Brain microvascular endothelial cell (primary cell): ENCODE results near the gene KDM1B.
"Not testable (repeated sequence)": the region's sequence is repeated elsewhere in the genome, so short reads cannot be mapped to it uniquely, and the experiment has no call there.

Source experiments
- DNase-seq: peaks from one replicate; pipeline ENCODE4 v3.0.0-alpha.2; 2020
- H3K27ac ChIP-seq: fragments of 250-450 bp; sonication (Bioruptor Pico); 2 replicates; pipeline ENCODE4 v1.5.1; 2020; ENCODE audit warnings: mild to moderate bottlenecking, moderate library complexity
- H3K27me3 ChIP-seq: fragments of 250-450 bp; sonication (Bioruptor Pico); replicated peaks from 2 replicates; pipeline ENCODE4 v1.5.1; 2020; ENCODE audit warnings: mild to moderate bottlenecking
- H3K36me3 ChIP-seq: fragments of 250-450 bp; sonication (Bioruptor Pico); replicated peaks from 2 replicates; pipeline ENCODE4 v1.5.1; 2020; ENCODE audit warnings: mild to moderate bottlenecking
- H3K4me3 ChIP-seq: 2 replicates; pipeline ENCODE4 v1.5.1; 2011; ENCODE audit warnings: low read depth, mild to moderate bottlenecking, control low read depth, low read length, moderate library complexity
- CTCF ChIP-seq: IDR thresholded peaks from 2 replicates; pipeline ENCODE4 v1.5.1; 2011; ENCODE audit warnings: low read depth, mild to moderate bottlenecking, moderate library complexity, low read length, control low read depth, inconsistent platforms; ENCODE audit errors: missing control alignments
- in situ Hi-C: cut with HindIII; loops from 2 replicates; pipeline ENCODE4 v1.10.0; 2017; ENCODE audit warnings: low sequenced_read_pairs, low pct_ligation_motif_present

The KDM1B gene

GRCh38 chr6:18203786-18204185 is 48.6 kb downstream of the KDM1B start:
- no peaks in the 10 kb centered on the region for H3K27me3 ChIP-seq
- peak; percentile 67 for DNase-seq
- H3K36me3 ChIP-seq: peaks cover 2% of the 10 kb centered on the region
- TF ChIP-seq CTCF: no peak
- H3K27ac ChIP-seq: no peak overlapping the region
- in situ Hi-C loops: no loop called here
- no peak overlapping the region for H3K4me3 ChIP-seq

GRCh38 chr6:18204691-18205090 is 49.5 kb downstream of the KDM1B start:
- no peak for DNase-seq
- in situ Hi-C loops: no loop called here
- H3K36me3 ChIP-seq: peaks cover 2% of the 10 kb centered on the region
- no peak overlapping the region for H3K4me3 ChIP-seq
- no peaks in the 10 kb centered on the region for H3K27me3 ChIP-seq
- H3K27ac ChIP-seq: no peak overlapping the region
- no peak for TF ChIP-seq CTCF

GRCh38 chr6:18206591-18206990 is 51.4 kb downstream of the KDM1B start:
- Histone ChIP-seq H3K27me3 (no peaks in the 10 kb centered on the region), H3K36me3 (peaks cover 2% of the 10 kb centered on the region), H3K4me3 (no peak overlapping the region), H3K27ac (no peak overlapping the region)
- in situ Hi-C loops: no loop called here
- no peak for DNase-seq
- TF ChIP-seq CTCF: no peak

DNA sequence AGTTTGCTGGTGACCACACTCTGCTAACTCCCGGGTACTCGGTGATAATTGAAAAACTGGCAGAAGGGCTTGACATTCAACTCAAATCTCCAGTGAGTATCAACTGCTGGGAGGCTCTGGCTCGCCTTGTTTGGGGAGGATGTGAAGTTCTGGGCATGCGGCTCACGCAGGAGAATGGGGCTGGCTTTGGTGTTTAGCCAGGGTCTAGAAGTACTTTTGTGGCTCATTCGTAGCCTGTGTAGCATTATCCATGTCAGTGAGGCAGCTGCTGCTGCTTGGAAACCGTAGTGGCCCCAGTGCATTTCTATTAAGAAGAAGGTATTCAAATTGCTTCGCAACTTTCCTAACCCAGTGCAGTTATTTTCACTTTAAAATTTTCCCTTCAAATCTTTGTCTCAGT is 52.2 kb downstream of the KDM1B start:
- Histone ChIP-seq H3K4me3 (no peak overlapping the region), H3K27ac (no peak overlapping the region), H3K36me3 (no peaks in the 10 kb centered on the region), H3K27me3 (no peaks in the 10 kb centered on the region)
- no peak for TF ChIP-seq CTCF
- in situ Hi-C loops: no loop called here
- DNase-seq: no peak

GRCh38 chr6:18207949-18208348 is 52.7 kb downstream of the KDM1B start:
- Histone ChIP-seq H3K27me3 (no peaks in the 10 kb centered on the region), H3K36me3 (no peaks in the 10 kb centered on the region), H3K4me3 (no peak overlapping the region), H3K27ac (no peak overlapping the region)
- TF ChIP-seq CTCF: no peak
- no peak for DNase-seq
- in situ Hi-C loops: no loop called here

DNA sequence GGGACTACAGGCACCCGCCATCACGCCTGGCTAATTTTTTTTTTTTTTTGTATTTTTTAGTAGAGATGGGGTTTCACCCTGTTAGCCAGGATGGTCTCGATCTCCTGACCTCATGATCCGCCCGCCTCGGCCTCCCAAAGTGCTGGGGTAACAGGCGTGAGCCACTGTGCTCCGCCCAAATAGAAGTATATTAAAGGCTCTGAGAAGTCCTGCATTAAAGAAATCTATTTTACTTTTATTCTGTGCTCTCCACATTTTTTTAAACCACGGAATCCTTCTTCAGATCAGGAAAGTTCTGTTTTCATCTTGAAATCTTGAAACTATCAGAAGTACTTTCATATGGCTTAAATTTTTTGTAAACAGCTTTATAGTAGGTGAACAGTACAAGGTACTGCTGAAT is 53.6 kb downstream of the KDM1B start:
- H3K4me3 ChIP-seq, H3K27me3 ChIP-seq, in situ Hi-C loops, H3K36me3 ChIP-seq, H3K27ac ChIP-seq, DNase-seq: not testable (repeated sequence)
